HG03039 (cell line): Measurements from ENCODE around the gene TIGAR.

Experiments used
- ATAC-seq: cut with Tn5 transposase; IDR thresholded peaks from one replicate; pipeline ENCODE4 v1.9.1; 2021; ENCODE audit warnings: mild to moderate bottlenecking, moderate library complexity; ENCODE audit not compliant: unreplicated experiment

TIGAR gene

DNA sequence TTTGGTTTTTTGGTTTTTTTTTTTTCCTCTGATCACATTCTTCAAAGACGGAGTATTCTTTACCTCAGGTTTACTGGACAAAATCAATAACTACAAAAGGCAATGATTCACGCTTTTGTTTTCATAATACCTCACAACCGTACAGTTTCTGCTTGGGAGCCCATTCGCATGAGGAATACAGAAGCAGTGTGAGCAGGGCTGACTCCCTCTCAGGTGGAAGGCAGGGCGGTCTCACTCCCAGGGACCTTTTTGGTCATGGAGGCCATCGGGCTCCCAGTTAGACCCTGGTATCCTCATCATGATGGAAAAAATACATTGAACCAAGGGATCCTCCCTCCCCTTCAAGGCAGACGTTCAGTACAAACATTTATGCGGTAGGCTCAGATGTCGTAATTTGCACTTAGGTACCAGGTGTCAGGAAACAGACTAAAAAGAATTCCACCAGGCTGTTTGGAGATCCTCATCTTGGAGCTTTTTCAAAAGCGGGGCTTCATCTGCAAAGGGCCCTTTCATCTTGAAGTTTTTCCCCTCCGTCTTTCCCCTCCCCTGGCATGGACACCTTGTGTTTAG lies 19.0 kb upstream of the TIGAR start:
- no peak for ATAC-seq

DNA sequence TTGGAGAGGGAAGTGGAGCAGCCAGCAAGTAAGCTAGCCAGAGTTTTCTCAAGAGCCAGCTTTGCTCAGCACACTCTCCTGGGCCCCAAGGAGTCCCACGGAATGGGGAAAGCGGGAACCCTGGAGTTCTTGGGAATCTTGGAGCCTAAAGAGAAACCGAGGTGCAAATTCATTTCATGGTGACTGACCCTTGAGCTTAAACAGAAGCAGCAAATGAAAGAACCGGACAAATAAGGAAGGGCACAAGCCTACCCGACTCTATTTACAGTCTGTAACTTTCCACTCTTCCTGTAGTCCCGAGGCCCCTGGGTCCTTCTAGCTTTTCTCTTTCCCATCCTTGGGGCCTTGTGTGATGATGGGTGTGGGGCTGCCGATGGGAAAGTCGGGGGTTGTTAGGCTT lies 18.1 kb upstream of the TIGAR start:
- ATAC-seq = no peak

- ATAC-seq = no peak
Observed at GRCh38 chr12:4303750-4304149, 17.3 kb upstream of the TIGAR start.

GRCh38 chr12:4307593-4308333 lies 13.2 kb upstream of the TIGAR start:
- ATAC-seq = no peak

GRCh38 chr12:4308334-4308950 lies 12.6 kb upstream of the TIGAR start:
- ATAC-seq = no peak

GRCh38 chr12:4311776-4312175 lies 9.2 kb upstream of the TIGAR start:
- ATAC-seq = no peak

GRCh38 chr12:4312251-4312650 lies 8.8 kb upstream of the TIGAR start:
- ATAC-seq = no peak

GRCh38 chr12:4320497-4320852 lies 538 bp upstream of the TIGAR start:
- ATAC-seq = peak; percentile 39

- ATAC-seq = no peak
Observed at GRCh38 chr12:4322726-4323125, 1.7 kb downstream of the TIGAR start.

DNA sequence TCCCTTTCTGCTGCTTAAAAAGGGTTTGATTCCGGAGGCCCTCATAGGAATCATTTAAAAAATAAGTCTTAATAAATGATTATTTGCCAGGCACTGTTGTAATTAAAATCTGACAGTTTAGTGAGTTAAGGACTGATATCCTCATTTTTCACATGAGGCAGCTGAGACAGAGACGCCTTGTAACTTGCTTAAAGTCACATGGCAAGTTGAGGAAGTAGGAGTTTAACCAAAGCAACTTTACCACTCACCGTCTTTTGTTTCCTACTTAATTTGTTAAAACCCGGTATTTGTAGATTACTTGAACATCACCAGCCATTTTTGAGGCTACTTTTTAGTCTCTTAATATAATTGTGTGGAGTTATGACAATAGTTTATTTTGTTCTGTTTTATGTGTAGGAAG lies 2.4 kb downstream of the TIGAR start:
- no peak for ATAC-seq

- no peak for ATAC-seq
Observed at GRCh38 chr12:4324366-4324765, 3.4 kb downstream of the TIGAR start.

GRCh38 chr12:4325966-4326365 lies 5.0 kb downstream of the TIGAR start:
- ATAC-seq = no peak

GRCh38 chr12:4327293-4327692 lies 6.3 kb downstream of the TIGAR start:
- ATAC-seq = no peak

GRCh38 chr12:4330203-4330602 lies 9.2 kb downstream of the TIGAR start:
- no peak for ATAC-seq

GRCh38 chr12:4331221-4331620 lies 10.2 kb downstream of the TIGAR start:
- no peak for ATAC-seq

DNA sequence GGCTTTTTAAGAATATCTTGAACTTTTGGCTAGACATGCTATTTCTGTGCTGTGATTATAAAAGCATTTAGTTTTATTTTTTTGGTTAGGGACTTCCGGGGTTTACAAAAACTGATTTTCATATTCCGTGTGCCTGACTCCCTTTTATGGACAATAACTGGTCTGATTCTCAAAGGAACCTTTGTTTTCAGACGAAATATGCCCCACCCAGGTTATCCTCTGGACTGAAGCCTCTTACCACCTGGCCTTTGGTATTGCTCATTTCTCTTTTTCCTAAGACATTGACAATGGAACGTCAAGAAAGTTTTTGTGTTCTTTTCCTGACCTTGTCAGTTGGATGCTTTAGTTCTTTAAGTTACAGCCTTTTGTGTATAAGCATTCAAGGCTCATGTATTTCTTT lies 10.8 kb downstream of the TIGAR start:
- no peak for ATAC-seq

DNA sequence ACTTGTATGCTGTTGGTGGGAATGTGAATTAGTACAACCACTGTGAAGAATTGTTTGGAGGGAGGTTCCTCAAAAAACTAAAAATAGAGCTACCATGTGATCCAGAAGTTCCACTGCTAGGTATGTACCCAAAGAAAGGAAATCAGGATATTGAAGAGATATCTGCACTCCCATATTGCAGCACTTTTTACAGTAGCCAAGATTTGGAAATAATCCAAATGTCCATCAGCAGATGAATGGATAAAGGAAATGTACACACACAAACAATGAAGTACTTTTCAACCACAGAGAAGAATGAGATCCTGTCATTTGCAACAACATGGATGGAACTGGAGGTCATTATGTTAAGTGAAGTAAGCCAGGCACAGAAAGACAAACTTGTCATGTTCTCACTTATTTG lies 25.9 kb downstream of the TIGAR start:
- ATAC-seq = no peak

GRCh38 chr12:4353785-4354208 lies 32.8 kb downstream of the TIGAR start:
- ATAC-seq = no peak

DNA sequence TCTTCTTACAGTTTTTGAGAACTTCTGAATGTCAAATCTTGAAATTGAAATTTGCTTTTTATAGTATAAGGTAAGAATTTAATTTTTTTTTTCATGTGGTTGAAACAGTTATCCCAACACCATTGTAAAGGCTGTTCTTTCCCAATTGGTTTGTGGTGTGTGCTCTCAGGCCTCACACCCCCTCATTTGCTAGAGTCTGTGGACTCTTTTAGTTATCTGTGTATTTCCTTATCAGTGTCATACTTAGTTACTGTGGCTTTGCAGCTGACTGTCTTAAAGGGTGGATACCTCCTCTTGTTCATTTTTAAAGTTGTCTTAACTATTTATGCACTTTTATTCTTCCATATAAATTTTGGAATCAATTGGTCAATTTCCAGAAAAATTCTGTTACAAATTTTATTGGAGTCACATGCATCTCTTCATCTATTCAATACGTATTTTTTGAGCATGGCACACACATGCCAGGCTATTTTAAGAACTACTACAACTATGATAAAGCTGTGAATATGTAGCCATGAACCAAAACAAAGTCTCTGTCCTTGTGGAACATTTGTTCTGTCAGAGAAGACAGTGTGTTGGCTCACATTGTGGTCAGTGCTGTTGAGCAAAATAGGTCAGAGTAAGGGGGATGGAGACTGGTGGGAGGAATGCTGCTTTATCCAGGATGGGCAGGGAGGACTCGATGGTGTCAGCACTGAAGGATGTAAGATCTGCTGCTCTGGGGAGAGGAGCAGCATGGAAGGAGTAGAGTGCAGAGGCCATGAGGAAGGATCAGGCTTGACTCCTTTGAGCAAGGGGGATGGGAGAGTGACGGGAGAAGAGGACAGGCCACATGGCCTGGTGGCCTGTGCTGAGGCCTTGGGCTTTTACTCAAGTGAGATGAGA lies 34.4 kb downstream of the TIGAR start:
- ATAC-seq = no peak

DNA sequence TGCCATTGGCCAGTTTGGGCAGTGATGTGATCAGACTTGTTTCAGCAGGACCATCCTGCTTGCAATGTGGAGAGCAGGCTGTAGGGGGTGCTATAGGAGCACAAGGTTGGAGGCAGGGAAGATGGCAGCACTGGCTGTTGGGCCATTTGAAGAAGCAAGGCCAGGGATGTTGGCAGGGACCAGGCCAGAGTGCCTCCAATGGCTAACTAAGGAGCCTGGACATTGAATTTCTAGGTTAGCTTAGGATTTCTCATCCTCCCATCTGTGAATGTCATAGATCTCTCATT lies 35.0 kb downstream of the TIGAR start:
- ATAC-seq = no peak

DNA sequence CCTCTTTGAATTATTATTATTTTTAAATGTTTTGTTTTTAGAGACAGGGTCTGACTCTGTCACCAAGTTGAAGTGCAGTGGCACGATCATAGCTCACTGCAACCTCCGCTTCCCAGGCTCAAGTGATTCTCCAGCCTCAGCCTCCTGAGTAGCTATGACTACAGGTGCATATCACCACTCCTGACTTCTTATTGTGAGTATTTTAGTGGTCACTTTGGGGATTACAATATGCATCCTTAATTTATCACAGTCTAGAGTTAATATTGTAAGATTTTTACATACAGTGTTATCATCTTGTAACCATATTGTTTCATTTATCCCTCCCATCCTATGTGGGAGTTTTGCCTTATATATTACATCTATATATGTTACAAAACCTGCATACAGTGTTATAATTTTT lies 45.1 kb downstream of the TIGAR start:
- ATAC-seq = no peak

DNA sequence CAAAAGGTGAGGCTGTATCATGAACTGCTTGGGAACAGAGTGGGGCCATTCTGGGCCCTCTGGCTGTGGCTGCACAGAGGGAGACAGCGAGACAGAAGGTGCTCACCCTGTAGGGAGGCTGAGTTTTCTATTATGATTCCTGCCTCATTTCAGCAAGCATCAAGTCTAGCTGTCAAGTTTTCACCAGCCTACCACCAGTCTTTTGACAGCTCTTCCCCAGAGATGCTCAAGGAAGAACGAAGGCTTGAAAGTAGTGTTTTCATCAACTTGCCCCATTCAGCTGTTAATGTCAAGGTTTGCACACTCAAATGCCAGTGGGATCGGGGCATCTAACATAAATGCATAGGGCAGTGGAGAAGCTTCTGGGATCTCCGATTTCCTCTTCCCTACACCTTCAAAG lies 48.5 kb downstream of the TIGAR start:
- ATAC-seq = no peak
